H1 (cell line): ENCODE measurements around the gene ADAMTS16. TPM values are rescaled to one million over a fixed set of nuclear protein-coding genes. Genes with fewer than 3 reads are reported as not detected.

Source experiments
- CTCF ChIA-PET: fragments of 300-600 bp; sonication (Branson Sonifier 250); formaldehyde crosslinking; loops from one replicate; lab custom pipeline; 2021; ENCODE audit not compliant: partially characterized antibody; lab: Charles Lee
- POLR2A ChIA-PET: fragments of 300-600 bp; sonication (Branson Sonifier 250); formaldehyde crosslinking; loops from one replicate; lab custom pipeline; 2021; ENCODE audit warnings: inconsistent platforms; ENCODE audit not compliant: partially characterized antibody; lab: Charles Lee
- DNase-seq, 2 experiments: peaks; one replicate each; pipeline versions ENCODE4 v3.0.0 to v3.0.0-alpha.2; 2010 to 2022; ENCODE audit warnings: low spot score in 2 of 2, low read depth in 1 of 2, mixed read lengths in 1 of 2
- FAIRE-seq: peaks from 2 replicates; lab custom pipeline; 2011; peaks lifted over from hg19 to GRCh38; lab: Jason Lieb, UNC
- H2AFZ ChIP-seq: 2 replicates; pipeline ENCODE4 v1.8.1; 2012; ENCODE audit warnings: low read length, inconsistent platforms
- H2AK5ac ChIP-seq: 2 replicates; pipeline ENCODE4 v1.6.1; 2013; ENCODE audit warnings: low read depth, low read length
- H2BK120ac ChIP-seq: replicated peaks from 2 replicates; pipeline ENCODE3; 2013; ENCODE audit warnings: low read depth, low read length, inconsistent platforms
- H2BK12ac ChIP-seq: 2 replicates; pipeline ENCODE4 v1.6.1; 2013; ENCODE audit warnings: low read depth, low read length
- H2BK15ac ChIP-seq: 2 replicates; pipeline ENCODE4 v1.6.1; 2013; ENCODE audit warnings: low read length
- H2BK20ac ChIP-seq: 2 replicates; pipeline ENCODE4 v1.6.1; 2013; ENCODE audit warnings: low read length
- H2BK5ac ChIP-seq: 2 replicates; pipeline ENCODE4 v1.6.1; 2013; ENCODE audit warnings: low read depth, low read length
- H3K14ac ChIP-seq: 2 replicates; pipeline ENCODE4 v1.6.1; 2013; ENCODE audit warnings: inconsistent platforms; ENCODE audit not compliant: insufficient read length
- H3K18ac ChIP-seq: 2 replicates; pipeline ENCODE4 v1.6.1; 2013; ENCODE audit warnings: low read length; ENCODE audit errors: extremely low read depth
- H3K23ac ChIP-seq: 2 replicates; pipeline ENCODE4 v1.6.1; 2013; ENCODE audit warnings: inconsistent platforms; ENCODE audit not compliant: insufficient read length
- H3K23me2 ChIP-seq: 2 replicates; pipeline ENCODE4 v1.6.1; 2013; ENCODE audit warnings: low read depth, low read length
- H3K27ac ChIP-seq: 2 replicates; pipeline ENCODE4 v1.6.1; 2011; ENCODE audit warnings: low read depth, low read length, inconsistent platforms
- H3K27me3 ChIP-seq, 4 experiments: replicated peaks in 1 of 4; 1 replicate in 1 of 4; 2 replicates in 3 of 4; pipeline versions ENCODE4 v1.6.1 to v1.8.1; 2011 to 2013; ENCODE audit warnings: low read length in 3 of 4, mild to moderate bottlenecking in 3 of 4, inconsistent platforms in 2 of 4, mixed read lengths in 2 of 4, moderate library complexity in 1 of 4; ENCODE audit not compliant: control insufficient read depth in 3 of 4, insufficient read depth in 3 of 4; ENCODE audit errors: extremely low read depth in 1 of 4
- H3K36me3 ChIP-seq, 4 experiments: 2 replicates each; pipeline versions ENCODE4 v1.6.1 to v1.8.1; 2011 to 2013; ENCODE audit warnings: mild to moderate bottlenecking in 4 of 4, low read length in 3 of 4, moderate library complexity in 2 of 4, control low read depth in 1 of 4, inconsistent platforms in 1 of 4; ENCODE audit not compliant: insufficient read depth in 4 of 4, control insufficient read depth in 2 of 4
- H3K4ac ChIP-seq: replicated peaks from 2 replicates; pipeline ENCODE3; 2013; ENCODE audit warnings: low read length, low read depth, mixed read lengths, inconsistent platforms; ENCODE audit not compliant: insufficient read length
- H3K4me1 ChIP-seq, 4 experiments: replicated peaks in 1 of 4; 1 replicate in 1 of 4; 2 replicates in 3 of 4; pipeline versions ENCODE4 v1.6.1 to v1.8.1; 2011 to 2013; ENCODE audit warnings: low read length in 3 of 4, inconsistent platforms in 2 of 4, mixed read lengths in 1 of 4; ENCODE audit not compliant: insufficient read depth in 4 of 4, control insufficient read depth in 3 of 4
- H3K4me2 ChIP-seq, 2 experiments: 2 replicates each; pipeline versions ENCODE4 v1.6.1 to v1.8.1; 2011 to 2013; ENCODE audit warnings: low read depth in 2 of 2, low read length in 2 of 2, control low read depth in 1 of 2, inconsistent platforms in 1 of 2, mild to moderate bottlenecking in 1 of 2; ENCODE audit not compliant: insufficient read depth in 1 of 2
- H3K4me3 ChIP-seq, 4 experiments: fragments of 200-600, 300-600 bp in 1 of 4; sonication (generic), shearing (Covaris generic), sonication (Bioruptor Twin) in 1 of 4; 2 replicates each; pipeline versions ENCODE4 v1.5.1 to v1.8.1; 2011 to 2016; ENCODE audit warnings: low read length in 4 of 4, low read depth in 3 of 4, control low read depth in 2 of 4, inconsistent platforms in 2 of 4, mild to moderate bottlenecking in 2 of 4, mixed read lengths in 1 of 4, moderate library complexity in 1 of 4; ENCODE audit not compliant: insufficient read depth in 2 of 4; ENCODE audit errors: extremely low read depth in 1 of 4
- H3K56ac ChIP-seq: replicated peaks from 2 replicates; pipeline ENCODE3; 2013; ENCODE audit warnings: low read depth, mild to moderate bottlenecking, mixed read lengths, low read length, inconsistent platforms; ENCODE audit not compliant: insufficient read length
- H3K79me1 ChIP-seq: 2 replicates; pipeline ENCODE4 v1.6.1; 2013; ENCODE audit warnings: low read depth, low read length, control low read depth
- H3K79me2 ChIP-seq, 2 experiments: 2 replicates each; pipeline versions ENCODE4 v1.6.1 to v1.8.1; 2012 to 2013; ENCODE audit warnings: low read length in 2 of 2, mild to moderate bottlenecking in 2 of 2, inconsistent platforms in 1 of 2; ENCODE audit not compliant: insufficient read depth in 2 of 2, control insufficient read depth in 1 of 2
- H3K9ac ChIP-seq, 4 experiments: replicated peaks in 1 of 4; 1 replicate in 1 of 4; 2 replicates in 3 of 4; pipeline versions ENCODE4 v1.6.1 to v1.8.1; 2011 to 2013; ENCODE audit warnings: low read depth in 3 of 4, low read length in 3 of 4, control low read depth in 2 of 4, mild to moderate bottlenecking in 2 of 4, moderate library complexity in 2 of 4, inconsistent platforms in 1 of 4; ENCODE audit errors: extremely low read depth in 1 of 4
- H3K9me3 ChIP-seq, 2 experiments: 2 replicates each; pipeline versions ENCODE4 v1.6.1 to v1.8.1; 2012 to 2013; ENCODE audit warnings: mild to moderate bottlenecking in 2 of 2, moderate library complexity in 2 of 2, control low read depth in 1 of 2, inconsistent platforms in 1 of 2, low read depth in 1 of 2, low read length in 1 of 2, mixed read lengths in 1 of 2; ENCODE audit not compliant: insufficient read depth in 2 of 2
- H4K20me1 ChIP-seq, 2 experiments: replicated peaks in 1 of 2; 2 replicates each; pipeline versions ENCODE3 to v1.8.1; 2011 to 2013; ENCODE audit warnings: inconsistent platforms in 2 of 2, low read length in 2 of 2, mild to moderate bottlenecking in 1 of 2; ENCODE audit not compliant: insufficient read depth in 2 of 2, control insufficient read depth in 1 of 2
- H4K5ac ChIP-seq: 2 replicates; pipeline ENCODE4 v1.6.1; 2013; ENCODE audit warnings: low read length, low read depth, mixed read lengths, inconsistent platforms; ENCODE audit not compliant: insufficient read length
- H4K8ac ChIP-seq: 2 replicates; pipeline ENCODE4 v1.8.0; 2013; ENCODE audit warnings: mild to moderate bottlenecking, moderate library complexity, low read length, inconsistent platforms; ENCODE audit not compliant: insufficient read depth; ENCODE audit errors: extremely low read depth
- H4K91ac ChIP-seq: replicated peaks from 2 replicates; pipeline ENCODE3; 2013; ENCODE audit warnings: low read length, mixed read lengths, inconsistent platforms; ENCODE audit not compliant: insufficient read length
- CTBP2 ChIP-seq: IDR thresholded peaks from 2 replicates; pipeline ENCODE4 v1.7.0; 2011; ENCODE audit warnings: borderline replicate concordance, mild to moderate bottlenecking, moderate library complexity, mixed read lengths, low read length; ENCODE audit not compliant: insufficient read depth, insufficient read length
- SIRT6 ChIP-seq: IDR thresholded peaks from one replicate; pipeline ENCODE4 v1.7.1; 2012; ENCODE audit warnings: low read length, inconsistent platforms
- SIX5 ChIP-seq: IDR thresholded peaks from 2 replicates; pipeline ENCODE4 v1.6.1; 2011; ENCODE audit warnings: mild to moderate bottlenecking, low read depth, low read length
- WGBS, 2 experiments: shearing (Covaris generic) in 1 of 2; methylation state at CpG; one replicate each; pipeline versions ENCODE4 v1.1.6 to v1.1.7; 2013 to 2015; ENCODE audit warnings: low lambda C conversion rate in 2 of 2, mixed read lengths in 2 of 2, inconsistent platforms in 1 of 2, low coverage in 1 of 2, missing lambda C conversion rate in 1 of 2; ENCODE audit not compliant: insufficient replicate concordance in 2 of 2, insufficient coverage in 1 of 2, insufficient read length in 1 of 2; ENCODE audit errors: extremely low coverage in 1 of 2, missing lambda C conversion rate in 1 of 2; 5-methylcytosine and 5-hydroxymethylcytosine counted together
- polyA plus RNA-seq, 7 experiments: library from polyadenylated mRNA; depleted of rRNA in 3 of 7; stranded (reverse) in 5 of 7; unstranded in 2 of 7; fragments of >200 nt in 5 of 7; fragments of 200-250 nt in 2 of 7; gene quantifications; 1 replicate in 5 of 7; 2 replicates in 1 of 7; 4 replicates in 1 of 7; pipeline versions ENCODE4 v1.2.1 to v1.2.3, GENCODE V29; 2011 to 2013; ENCODE audit warnings: missing spikeins in 2 of 7, mixed read lengths in 2 of 7
- total RNA-seq: library from RNA; stranded (reverse); fragmentation: NEBNext Ultra II Directional; extraction: Animal tissue kit (Norgen Biotek cat#: 25700); gene quantifications from 2 replicates; pipeline ENCODE4 v1.2.1, GENCODE V29; 2021

ADAMTS16 gene
- total and polyA plus RNA-seq, 2 of the 8 experiments (the other 6 are each of a cell fraction or from before 2014, with no cell fraction given): 3.7 to 16.0 TPM

DNA sequence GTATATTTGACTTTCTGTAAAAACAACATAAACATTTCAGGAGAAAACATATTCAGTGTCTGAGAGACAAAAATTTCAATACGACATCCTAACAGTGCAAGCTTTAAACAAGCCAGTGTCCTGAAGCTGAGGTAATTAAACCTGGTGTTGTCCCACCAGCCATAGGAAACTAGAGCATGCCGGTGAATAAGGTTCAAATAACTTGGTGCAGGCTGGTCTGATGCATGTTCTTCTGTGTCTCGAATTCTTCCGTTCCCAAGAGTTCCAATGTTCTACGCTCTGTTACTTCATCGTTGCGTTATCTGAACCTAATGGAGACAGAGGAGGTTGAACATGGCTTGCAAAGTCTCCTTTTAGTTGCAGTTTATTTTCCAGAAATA lies 48.9 kb downstream of the ADAMTS16 start:
- H3K23ac ChIP-seq: no peak overlapping the region
- no peak for TF ChIP-seq CTBP2
- no peak for TF ChIP-seq SIRT6
- TF ChIP-seq SIX5: no peak
- TF ChIP-seq, all 59 proteins: peak for 0
- no peak overlapping the region for H3K56ac ChIP-seq
- DNase-seq (no peak), FAIRE-seq (no peak)
- H2BK5ac ChIP-seq: no peak overlapping the region
- no peak overlapping the region for H4K91ac ChIP-seq
- H3K36me3 ChIP-seq: peaks cover 0 to 5% (median 1%) of the 10 kb centered on the region in 4 experiments; a peak in 2 of 8 replicates
- H2AK5ac ChIP-seq: no peak overlapping the region
- no peak overlapping the region for H2BK20ac ChIP-seq
- no peaks in the 10 kb centered on the region for H3K79me2 ChIP-seq
- POLR2A ChIA-PET: no interaction called here
- H3K4ac ChIP-seq: no peak overlapping the region
- H2BK15ac ChIP-seq: 0 out of 2 replicates have a peak overlapping the region, but pooled peaks have one; percentile 36
- H4K8ac ChIP-seq: no peak overlapping the region
- no peak overlapping the region for H3K27ac ChIP-seq
- H3K9ac ChIP-seq: no peak overlapping the region
- no peaks in the 10 kb centered on the region for H3K27me3 ChIP-seq
- CTCF ChIA-PET: interaction anchor here (1.3 kb wide), 1 partner anchor 15 kb away, joined by 4 read pairs; no protein-coding TSS in a partner anchor
- no peak overlapping the region for H3K14ac ChIP-seq
- H2BK120ac ChIP-seq: no peak overlapping the region
- no peaks in the 10 kb centered on the region for H3K9me3 ChIP-seq
- no peak overlapping the region for H3K4me2 ChIP-seq
- H3K18ac ChIP-seq: no peak overlapping the region
- H3K4me3 ChIP-seq: no peak overlapping the region
- H3K79me1 ChIP-seq: no peaks in the 10 kb centered on the region; the same call in 1 of the 2 replicates
- no peaks in the 10 kb centered on the region for H3K23me2 ChIP-seq
- H3K4me1 ChIP-seq: peaks cover 0 to 6% (median 3%) of the 10 kb centered on the region in 4 experiments; a peak in 4 of 7 replicates
- H2BK12ac ChIP-seq: peak overlapping the region; percentile 46; the same call in 1 of the 2 replicates
- no peak overlapping the region for H2AFZ ChIP-seq
- WGBS, 2 experiments: 93% methylated on average over 7 of the region's 7 CpGs; no CpG with 5 or more reads in 1 of the 2 experiments
- H4K5ac ChIP-seq: no peak overlapping the region
- no peaks in the 10 kb centered on the region for H4K20me1 ChIP-seq
